GM19397 (cell line): Measurements from ENCODE around the gene CSF3.

Source experiments
- ATAC-seq: cut with Tn5 transposase; IDR thresholded peaks from one replicate; pipeline ENCODE4 v1.9.1; 2021; ENCODE audit warnings: mild to moderate bottlenecking, moderate library complexity; ENCODE audit not compliant: unreplicated experiment

The CSF3 gene

DNA sequence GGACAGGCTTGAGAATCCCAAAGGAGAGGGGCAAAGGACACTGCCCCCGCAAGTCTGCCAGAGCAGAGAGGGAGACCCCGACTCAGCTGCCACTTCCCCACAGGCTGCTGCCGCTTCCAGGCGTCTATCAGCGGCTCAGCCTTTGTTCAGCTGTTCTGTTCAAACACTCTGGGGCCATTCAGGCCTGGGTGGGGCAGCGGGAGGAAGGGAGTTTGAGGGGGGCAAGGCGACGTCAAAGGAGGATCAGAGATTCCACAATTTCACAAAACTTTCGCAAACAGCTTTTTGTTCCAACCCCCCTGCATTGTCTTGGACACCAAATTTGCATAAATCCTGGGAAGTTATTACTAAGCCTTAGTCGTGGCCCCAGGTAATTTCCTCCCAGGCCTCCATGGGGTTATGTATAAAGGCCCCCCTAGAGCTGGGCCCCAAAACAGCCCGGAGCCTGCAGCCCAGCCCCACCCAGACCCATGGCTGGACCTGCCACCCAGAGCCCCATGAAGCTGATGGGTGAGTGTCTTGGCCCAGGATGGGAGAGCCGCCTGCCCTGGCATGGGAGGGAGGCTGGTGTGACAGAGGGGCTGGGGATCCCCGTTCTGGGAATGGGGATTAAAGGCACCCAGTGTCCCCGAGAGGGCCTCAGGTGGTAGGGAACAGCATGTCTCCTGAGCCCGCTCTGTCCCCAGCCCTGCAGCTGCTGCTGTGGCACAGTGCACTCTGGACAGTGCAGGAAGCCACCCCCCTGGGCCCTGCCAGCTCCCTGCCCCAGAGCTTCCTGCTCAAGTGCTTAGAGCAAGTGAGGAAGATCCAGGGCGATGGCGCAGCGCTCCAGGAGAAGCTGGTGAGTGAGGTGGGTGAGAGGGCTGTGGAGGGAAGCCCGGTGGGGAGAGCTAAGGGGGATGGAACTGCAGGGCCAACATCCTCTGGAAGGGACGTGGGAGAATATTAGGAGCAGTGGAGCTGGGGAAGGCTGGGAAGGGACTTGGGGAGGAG lies at the start of gene CSF3:
Gene CSF3, plus strand, starts transcription at position 436 of the 993 bp plus-strand sequence. Its CDS starts 35 bp downstream, at position 471.
- ATAC-seq: no peak

GRCh38 chr17:39966771-39967170 lies 48.5 kb upstream of the CSF3 start:
- no peak for ATAC-seq

- ATAC-seq: no peak
Observed at GRCh38 chr17:39968761-39969160, 46.5 kb upstream of the CSF3 start.

DNA sequence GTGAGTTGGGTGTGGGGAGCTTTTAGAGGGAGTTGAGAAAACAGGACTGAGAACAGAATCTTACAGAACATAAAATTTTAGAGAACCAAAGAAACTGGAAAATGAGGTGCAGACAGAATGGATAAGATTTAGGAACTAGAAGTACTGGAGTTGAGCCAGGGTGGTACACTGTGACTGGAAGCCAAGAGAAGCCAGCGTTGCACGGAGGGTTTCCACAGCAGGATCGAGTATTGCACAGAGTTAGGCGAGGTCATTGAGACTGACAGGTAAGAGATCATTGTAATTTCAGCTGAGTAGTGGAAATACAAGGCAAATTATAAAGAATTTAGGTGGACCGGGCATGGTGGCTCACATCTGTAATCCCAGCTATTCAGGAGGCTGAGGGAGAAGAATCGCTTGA lies 45.9 kb upstream of the CSF3 start:
- no peak for ATAC-seq

GRCh38 chr17:39970157-39970692 lies 45.0 kb upstream of the CSF3 start:
- no peak for ATAC-seq

GRCh38 chr17:39971076-39971603 lies 44.1 kb upstream of the CSF3 start:
- no peak for ATAC-seq

- ATAC-seq: no peak
Observed at GRCh38 chr17:39972271-39972670, 43.0 kb upstream of the CSF3 start.

- ATAC-seq: no peak
Observed at GRCh38 chr17:39973496-39973895, 41.7 kb upstream of the CSF3 start.

- no peak for ATAC-seq
Observed at GRCh38 chr17:39974433-39974832, 40.8 kb upstream of the CSF3 start.

DNA sequence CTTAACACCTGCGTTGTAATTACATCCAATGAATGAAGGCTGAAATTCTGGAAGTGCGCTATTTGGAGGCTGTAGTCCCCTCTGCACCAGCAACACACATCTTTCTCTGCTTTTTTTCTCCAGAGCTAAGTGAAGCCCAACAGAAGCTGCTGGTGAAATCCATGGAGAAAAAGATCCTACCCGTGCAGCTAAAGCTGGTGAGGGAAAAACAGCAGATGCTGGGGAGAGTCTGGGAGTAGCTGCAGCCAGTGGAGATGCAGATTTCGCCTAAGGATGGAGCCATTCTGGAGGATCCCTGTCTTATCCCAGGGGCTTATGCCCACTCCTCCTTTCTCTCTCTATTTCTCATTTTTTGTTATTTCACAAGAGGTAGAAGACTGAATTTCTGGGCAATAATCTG lies 39.4 kb upstream of the CSF3 start:
- ATAC-seq: no peak

DNA sequence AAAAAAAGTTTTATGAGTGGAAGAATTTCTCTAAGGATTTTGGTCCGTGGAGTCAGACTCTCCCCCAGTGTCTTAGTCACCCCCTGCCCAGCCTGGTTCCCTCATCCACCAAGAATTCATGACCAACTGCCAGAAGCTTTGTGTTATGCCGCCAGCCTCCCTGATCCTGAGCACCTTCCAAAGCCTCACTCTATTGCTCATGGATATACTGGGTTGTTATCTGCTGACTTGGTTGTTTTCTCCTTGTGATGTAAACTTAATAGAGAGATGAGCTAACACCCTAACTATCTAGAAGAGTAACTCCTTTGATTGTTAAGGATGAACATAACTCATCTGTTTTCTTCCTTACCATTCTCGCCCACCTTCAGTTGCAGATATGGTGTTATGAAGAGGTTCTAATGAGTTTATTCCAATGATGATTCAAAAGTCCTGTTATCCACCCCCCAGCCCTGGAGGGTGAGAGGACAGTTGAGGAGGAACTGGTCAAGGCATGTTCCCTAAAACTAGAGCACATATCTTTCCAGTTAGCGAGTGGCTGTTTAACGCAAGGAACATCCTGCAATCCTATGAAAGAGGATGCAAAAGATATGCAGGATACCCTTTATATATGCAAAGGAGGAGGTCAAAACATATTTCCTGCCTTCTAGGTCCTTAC lies 36.1 kb upstream of the CSF3 start:
- ATAC-seq: no peak

DNA sequence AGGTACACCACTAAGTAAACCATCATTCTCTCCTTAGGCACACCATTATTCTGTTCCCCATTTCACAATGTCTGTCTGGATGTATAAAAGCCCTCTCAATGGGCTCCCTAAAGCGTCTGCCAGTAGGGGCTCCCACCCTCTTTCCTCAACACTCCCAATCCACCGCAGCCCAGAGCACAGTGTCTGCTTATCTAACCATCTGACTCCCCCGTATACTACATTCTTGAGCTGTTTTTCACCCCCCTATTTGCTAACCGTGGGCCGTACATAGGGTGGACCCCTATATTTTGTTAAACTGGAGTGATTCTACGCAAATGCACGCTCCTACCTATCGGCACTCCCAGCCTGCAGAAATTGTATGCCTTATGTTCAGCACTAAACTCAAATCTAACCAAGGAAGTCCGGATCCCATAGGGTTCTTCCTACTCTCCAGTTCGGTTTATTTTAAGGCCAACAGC lies 35.3 kb upstream of the CSF3 start:
- peak; percentile 9 for ATAC-seq

DNA sequence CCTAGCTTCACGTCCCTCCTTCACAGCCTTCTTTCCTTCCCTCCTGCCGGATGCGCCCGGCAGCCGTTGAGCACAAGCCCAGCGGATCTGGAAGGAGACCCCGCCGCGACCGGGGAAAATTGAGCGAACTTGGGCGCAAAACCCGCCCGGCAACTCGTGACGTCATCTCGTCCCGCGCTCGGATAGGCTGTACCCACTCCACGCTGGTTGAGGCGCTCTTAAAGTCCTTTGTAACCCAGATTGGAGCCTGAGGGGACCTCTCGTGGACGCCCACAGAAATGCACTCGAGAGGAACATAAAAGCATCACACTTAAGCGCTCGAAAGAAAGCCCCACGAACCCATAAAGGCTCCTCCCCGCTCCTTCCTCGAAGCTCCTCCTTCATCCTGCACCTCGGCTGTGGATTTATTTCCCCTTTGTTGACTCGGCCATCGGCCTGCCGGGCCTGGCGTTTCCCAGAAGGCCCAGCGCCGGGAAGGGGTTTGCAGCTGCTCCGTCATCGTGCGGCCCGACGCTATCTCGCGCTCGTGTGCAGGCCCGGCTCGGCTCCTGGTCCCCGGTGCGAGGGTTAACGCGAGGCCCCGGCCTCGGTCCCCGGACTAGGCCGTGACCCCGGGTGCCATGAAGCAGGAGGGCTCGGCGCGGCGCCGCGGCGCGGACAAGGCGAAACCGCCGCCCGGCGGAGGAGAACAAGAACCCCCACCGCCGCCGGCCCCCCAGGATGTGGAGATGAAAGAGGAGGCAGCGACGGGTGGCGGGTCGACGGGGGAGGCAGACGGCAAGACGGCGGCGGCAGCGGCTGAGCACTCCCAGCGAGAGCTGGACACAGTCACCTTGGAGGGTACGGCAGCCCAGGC lies 34.7 kb upstream of the CSF3 start, which contains the start of gene PSMD3:
Gene PSMD3, plus strand, starts transcription at position 457 of the 856 bp plus-strand sequence. Its CDS starts 164 bp downstream, at position 621.
- ATAC-seq: peak; percentile 94

DNA sequence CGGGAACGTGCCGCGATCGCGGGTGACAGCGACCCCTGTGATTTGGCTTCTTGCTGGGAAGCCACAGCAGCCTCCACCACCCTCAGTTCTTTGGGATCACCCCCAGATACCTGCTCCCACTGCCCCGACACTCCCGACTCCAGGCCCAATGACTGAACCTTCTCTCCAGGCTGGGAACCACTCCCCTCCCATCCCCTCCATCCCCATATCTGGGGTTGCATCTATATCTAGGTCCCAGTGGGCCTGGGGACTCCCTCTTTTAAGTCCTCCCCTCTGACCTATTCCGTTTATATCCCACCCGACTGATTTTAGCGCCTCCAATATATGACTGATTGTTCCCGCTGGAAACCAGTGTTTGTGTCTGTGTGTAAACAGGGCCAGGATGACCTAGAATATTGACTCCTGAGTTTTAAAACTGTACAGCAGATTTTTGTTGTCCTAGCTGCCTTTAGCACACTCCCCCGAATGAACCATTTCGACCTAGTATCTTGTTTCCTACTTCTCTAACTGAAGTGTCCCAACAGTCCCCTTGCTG lies 34.0 kb upstream of the CSF3 start:
- ATAC-seq: no peak

DNA sequence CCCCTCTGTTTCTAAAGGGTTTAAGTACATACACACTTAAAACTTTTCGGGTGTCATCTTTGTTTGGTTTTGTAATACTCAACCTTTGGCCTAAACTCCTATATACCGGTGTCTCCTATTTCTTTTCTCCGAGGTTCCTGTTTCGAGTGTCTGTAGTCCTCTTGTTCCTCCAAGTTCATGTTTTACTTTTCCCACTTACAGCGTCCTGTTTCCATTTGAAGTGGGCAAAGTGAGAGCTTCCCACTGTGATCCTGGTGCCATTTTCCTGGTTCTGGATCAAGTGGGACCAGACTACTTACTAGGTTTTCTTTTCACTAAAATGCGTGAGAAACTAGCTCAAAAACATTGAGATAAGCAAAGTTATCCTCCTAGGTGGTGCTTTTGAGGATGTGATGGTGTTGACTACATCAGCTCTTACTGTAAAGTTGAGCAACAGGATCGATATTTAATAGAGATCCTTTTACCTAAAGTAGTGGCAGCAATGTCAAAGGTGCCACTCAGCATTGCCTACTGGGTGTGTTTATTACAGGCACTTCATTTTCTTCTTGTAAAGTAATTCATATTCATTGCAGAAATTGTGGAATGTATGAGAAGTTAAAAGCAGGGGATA lies 33.4 kb upstream of the CSF3 start:
- ATAC-seq: no peak

DNA sequence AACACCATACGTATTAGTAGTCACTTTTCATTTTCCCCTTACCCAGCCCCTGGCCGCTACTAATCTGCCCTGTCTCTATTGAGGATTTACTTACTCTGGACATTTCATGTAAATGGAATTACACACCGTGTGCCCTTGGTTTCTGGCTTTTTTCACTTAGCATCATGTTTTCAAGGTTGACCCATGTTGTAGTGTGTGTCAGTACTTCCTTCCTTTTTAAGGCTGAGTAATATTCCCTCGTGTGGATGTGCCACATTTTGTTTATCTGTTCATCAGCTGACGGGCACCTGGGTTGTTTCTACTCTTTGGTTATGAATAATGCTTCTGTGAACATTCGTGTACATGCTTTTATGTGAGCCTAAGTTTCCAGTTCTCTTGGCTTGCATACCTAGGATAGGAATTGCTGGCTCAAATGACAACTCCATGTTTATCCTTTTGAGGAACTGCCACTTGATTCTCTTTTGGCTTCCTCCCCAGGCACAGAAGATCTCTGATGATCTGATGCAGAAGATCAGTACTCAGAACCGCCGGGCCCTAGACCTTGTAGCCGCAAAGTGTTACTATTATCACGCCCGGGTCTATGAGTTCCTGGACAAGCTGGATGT lies 26.9 kb upstream of the CSF3 start:
- ATAC-seq: no peak

GRCh38 chr17:39994448-39994847 lies 20.8 kb upstream of the CSF3 start:
- no peak for ATAC-seq

GRCh38 chr17:39995438-39995837 lies 19.8 kb upstream of the CSF3 start:
- ATAC-seq: no peak

DNA sequence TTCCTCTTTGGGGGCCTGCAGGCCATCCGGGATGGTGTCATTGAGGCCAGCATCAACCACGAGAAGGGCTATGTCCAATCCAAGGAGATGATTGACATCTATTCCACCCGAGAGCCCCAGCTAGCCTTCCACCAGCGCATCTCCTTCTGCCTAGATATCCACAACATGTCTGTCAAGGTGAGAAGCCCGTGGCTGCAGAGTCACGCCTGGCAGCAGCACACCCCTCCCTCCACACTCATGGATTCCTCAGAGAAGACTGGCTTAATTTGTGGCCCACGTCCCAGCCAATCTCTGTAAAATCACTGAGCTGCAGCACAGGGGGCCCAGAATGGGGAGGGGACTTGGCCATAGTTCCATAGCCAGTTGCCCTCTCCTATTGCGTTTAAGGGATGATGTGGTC lies 19.1 kb upstream of the CSF3 start:
- ATAC-seq: no peak
